BLaER1 (cell line): ENCODE results near the gene TYROBP.
"Not testable (repeated sequence)": the region's sequence is repeated elsewhere in the genome, so short reads cannot be mapped to it uniquely, and the experiment has no call there.

Experiments
- H3K27ac ChIP-seq: shearing (Covaris generic); formaldehyde crosslinking; 2 replicates; pipeline ENCODE4 v1.8.1; 2022
- H3K27me3 ChIP-seq: shearing (Covaris generic); formaldehyde crosslinking; 2 replicates; pipeline ENCODE4 v1.8.1; 2022
- H3K36me3 ChIP-seq: shearing (Covaris generic); formaldehyde crosslinking; 2 replicates; pipeline ENCODE4 v1.8.1; 2022
- H3K4me1 ChIP-seq: shearing (Covaris generic); formaldehyde crosslinking; 2 replicates; pipeline ENCODE4 v1.8.1; 2022
- H3K4me2 ChIP-seq: shearing (Covaris generic); formaldehyde crosslinking; 2 replicates; pipeline ENCODE4 v1.8.1; 2022
- H3K4me3 ChIP-seq: shearing (Covaris generic); formaldehyde crosslinking; 2 replicates; pipeline ENCODE4 v1.8.1; 2022
- H3K9ac ChIP-seq: shearing (Covaris generic); formaldehyde crosslinking; 2 replicates; pipeline ENCODE4 v1.8.1; 2022
- H3K9me3 ChIP-seq: shearing (Covaris generic); formaldehyde crosslinking; 2 replicates; pipeline ENCODE4 v1.8.1; 2022
- H4K20me1 ChIP-seq: shearing (Covaris generic); formaldehyde crosslinking; 2 replicates; pipeline ENCODE4 v1.8.1; 2022
- Cebpa-rat ChIP-seq: shearing (Covaris generic); IDR thresholded peaks from 2 replicates; pipeline ENCODE4 v1.8.1; 2022

TYROBP gene

GRCh38 chr19:35894342-35894741 is 13.8 kb downstream of the TYROBP start:
- H3K4me3 ChIP-seq = no peak overlapping the region
- H3K4me1 ChIP-seq = peaks cover 13% of the 10 kb centered on the region
- no peak for TF ChIP-seq Cebpa-rat
- no peaks in the 10 kb centered on the region for H3K9me3 ChIP-seq
- peaks cover 80% of the 10 kb centered on the region for H3K36me3 ChIP-seq
- H3K27me3 ChIP-seq = no peaks in the 10 kb centered on the region
- H4K20me1 ChIP-seq = 0 out of 2 replicates have a peak, but pooled peaks cover 7% of the 10 kb centered on the region
- H3K4me2 ChIP-seq = no peak overlapping the region
- H3K9ac ChIP-seq = no peak overlapping the region
- H3K27ac ChIP-seq = no peak overlapping the region

- H3K4me1 ChIP-seq, H3K9me3 ChIP-seq, H3K4me3 ChIP-seq, H3K27me3 ChIP-seq, H3K27ac ChIP-seq, H3K4me2 ChIP-seq, H3K9ac ChIP-seq, H4K20me1 ChIP-seq: not testable (repeated sequence)
- H3K36me3 ChIP-seq = peaks cover 94% of the 10 kb centered on the region
Observed at GRCh38 chr19:35891819-35892218, 16.3 kb downstream of the TYROBP start.

GRCh38 chr19:35890113-35890650 is 17.9 kb downstream of the TYROBP start:
- Histone ChIP-seq H3K9ac (no peak overlapping the region), H3K36me3 (peaks cover 83% of the 10 kb centered on the region), H3K4me2 (no peak overlapping the region), H3K4me1 (no peaks in the 10 kb centered on the region), H4K20me1 (0 out of 2 replicates have a peak, but pooled peaks cover 7% of the 10 kb centered on the region), H3K4me3 (no peak overlapping the region), H3K27ac (no peak overlapping the region), H3K27me3 (no peaks in the 10 kb centered on the region), H3K9me3 (no peaks in the 10 kb centered on the region)
- TF ChIP-seq Cebpa-rat = no peak

- Histone ChIP-seq H3K4me2 (no peak overlapping the region), H3K27me3 (no peaks in the 10 kb centered on the region), H3K9ac (no peak overlapping the region), H3K4me3 (no peak overlapping the region), H3K36me3 (peaks cover 76% of the 10 kb centered on the region), H3K27ac (no peak overlapping the region), H3K4me1 (no peaks in the 10 kb centered on the region), H4K20me1 (0 out of 2 replicates have a peak, but pooled peaks cover 7% of the 10 kb centered on the region), H3K9me3 (no peaks in the 10 kb centered on the region)
- no peak for TF ChIP-seq Cebpa-rat
Observed at GRCh38 chr19:35889370-35890112, 18.6 kb downstream of the TYROBP start.

GRCh38 chr19:35888398-35888797 is 19.7 kb downstream of the TYROBP start:
- Histone ChIP-seq H3K4me3 (no peak overlapping the region), H3K4me2 (no peak overlapping the region), H3K27ac (no peak overlapping the region), H3K9ac (no peak overlapping the region), H4K20me1 (0 out of 2 replicates have a peak, but pooled peaks cover 7% of the 10 kb centered on the region), H3K4me1 (no peaks in the 10 kb centered on the region), H3K27me3 (no peaks in the 10 kb centered on the region), H3K36me3 (peaks cover 65% of the 10 kb centered on the region), H3K9me3 (no peaks in the 10 kb centered on the region)
- TF ChIP-seq Cebpa-rat = no peak

- Histone ChIP-seq H3K9ac (no peak overlapping the region), H4K20me1 (0 out of 2 replicates have a peak, but pooled peaks cover 7% of the 10 kb centered on the region), H3K9me3 (no peaks in the 10 kb centered on the region), H3K27me3 (no peaks in the 10 kb centered on the region), H3K4me3 (no peak overlapping the region), H3K4me2 (no peak overlapping the region), H3K36me3 (peaks cover 53% of the 10 kb centered on the region), H3K4me1 (peaks cover 5% of the 10 kb centered on the region), H3K27ac (no peak overlapping the region)
- no peak for TF ChIP-seq Cebpa-rat
Observed at GRCh38 chr19:35887197-35887596, 20.9 kb downstream of the TYROBP start.

GRCh38 chr19:35885904-35886303 is 22.2 kb downstream of the TYROBP start:
- Histone ChIP-seq H4K20me1 (peaks cover 7% of the 10 kb centered on the region; the same call in 1 of the 2 replicates), H3K4me3 (no peak overlapping the region), H3K4me2 (no peak overlapping the region), H3K9me3 (no peaks in the 10 kb centered on the region), H3K9ac (no peak overlapping the region), H3K36me3 (peaks cover 46% of the 10 kb centered on the region), H3K27me3 (0 out of 2 replicates have a peak, but pooled peaks cover under 1% of the 10 kb centered on the region), H3K27ac (no peak overlapping the region), H3K4me1 (peaks cover 6% of the 10 kb centered on the region)
- no peak for TF ChIP-seq Cebpa-rat

GRCh38 chr19:35885225-35885738 is 22.8 kb downstream of the TYROBP start:
- H4K20me1 ChIP-seq = peaks cover 13% of the 10 kb centered on the region; the same call in 1 of the 2 replicates
- TF ChIP-seq Cebpa-rat = no peak
- H3K4me2 ChIP-seq = no peak overlapping the region
- H3K9ac ChIP-seq = no peak overlapping the region
- peaks cover 6% of the 10 kb centered on the region for H3K4me1 ChIP-seq
- no peak overlapping the region for H3K27ac ChIP-seq
- H3K27me3 ChIP-seq = peaks cover 3% of the 10 kb centered on the region; the same call in 1 of the 2 replicates
- H3K36me3 ChIP-seq = peaks cover 40% of the 10 kb centered on the region
- H3K4me3 ChIP-seq = no peak overlapping the region
- no peaks in the 10 kb centered on the region for H3K9me3 ChIP-seq

GRCh38 chr19:35883882-35884281 is 24.2 kb downstream of the TYROBP start:
- TF ChIP-seq Cebpa-rat = no peak
- no peak overlapping the region for H3K4me3 ChIP-seq
- H3K27ac ChIP-seq = no peak overlapping the region
- peaks cover 16% of the 10 kb centered on the region; the same call in 1 of the 2 replicates for H4K20me1 ChIP-seq
- H3K4me2 ChIP-seq = no peak overlapping the region
- H3K36me3 ChIP-seq = peaks cover 26% of the 10 kb centered on the region
- H3K9me3 ChIP-seq = no peaks in the 10 kb centered on the region
- H3K4me1 ChIP-seq = peaks cover 10% of the 10 kb centered on the region
- no peak overlapping the region for H3K9ac ChIP-seq
- H3K27me3 ChIP-seq = peaks cover 16% of the 10 kb centered on the region
